A549 (cell line): ENCODE measurements around the gene COL7A1. TPM values are rescaled to one million over a fixed set of nuclear protein-coding genes. Genes with fewer than 3 reads are reported as not detected.
"Not testable (repeated sequence)": the region's sequence is repeated elsewhere in the genome, so short reads cannot be mapped to it uniquely, and the experiment has no call there.

Experiments used
- ATAC-seq, 2 experiments: fragments of 200-7000 bp in 1 of 2; fragments of >200 bp in 1 of 2; cut with Nextera tagmentation in 1 of 2; cut with Tn5 transposase in 1 of 2; 3 replicates each; pipeline versions ENCODE4 v1.8.0 to v1.9.1; 2018 to 2020; ENCODE audit warnings: mild to moderate bottlenecking in 1 of 2, moderate library complexity in 1 of 2
- CTCF ChIA-PET: fragments of 300-600 bp; sonication (Branson Sonifier 250); formaldehyde crosslinking; extraction: SDS; loops from one replicate; lab custom pipeline; 2021; ENCODE audit warnings: antibody characterized with exemption, inconsistent platforms; lab: Yijun Ruan, JAX
- POLR2A ChIA-PET: fragments of 350-600 bp; formaldehyde crosslinking; extraction: SDS; loops from one replicate; lab custom pipeline; 2021; ENCODE audit warnings: antibody characterized with exemption, inconsistent platforms; lab: Yijun Ruan, JAX
- DNase-seq, 2 experiments: peaks; one replicate each; pipeline versions ENCODE4 v3.0.0 to v3.0.0-alpha.2; 2011 to 2016; ENCODE audit warnings: low read depth in 1 of 2, low spot score in 1 of 2
- FAIRE-seq: peaks from 2 replicates; lab custom pipeline; 2011; peaks lifted over from hg19 to GRCh38; lab: Jason Lieb, UNC
- H3K27ac ChIP-seq, 2 experiments: fragments of >200 bp; sonication (Bioruptor Twin); formaldehyde crosslinking; 3 replicates each; pipeline ENCODE4 v1.5.1; 2016 to 2017
- H3K4me1 ChIP-seq: fragments of >200 bp; sonication (Bioruptor Twin); formaldehyde crosslinking; 3 replicates; pipeline ENCODE4 v1.6.1; 2016
- H3K4me2 ChIP-seq: fragments of >200 bp; sonication (Bioruptor Twin); formaldehyde crosslinking; 3 replicates; pipeline ENCODE4 v1.6.1; 2016
- H3K4me3 ChIP-seq: fragments of >200 bp; sonication (Bioruptor Twin); formaldehyde crosslinking; 3 replicates; pipeline ENCODE4 v1.5.1; 2016
- H3K9me3 ChIP-seq: fragments of >200 bp; sonication (Bioruptor Twin); formaldehyde crosslinking; 3 replicates; pipeline ENCODE4 v1.6.1; 2016
- CHD4 ChIP-seq: fragments of 200-600 bp; sonication (generic); IDR thresholded peaks from 2 replicates; pipeline ENCODE4 v1.6.1; 2016; ENCODE audit warnings: antibody characterized with exemption, mild to moderate bottlenecking, borderline replicate concordance
- ESRRA ChIP-seq: fragments of 150-350 bp; IDR thresholded peaks from 2 replicates; pipeline ENCODE4 v1.6.1; 2014; ENCODE audit warnings: mild to moderate bottlenecking, low read length, borderline replicate concordance
- FOSL2 ChIP-seq, 2 experiments: fragments of 450-650 bp in 1 of 2; fragments of >200 bp in 1 of 2; sonication (Bioruptor Twin) in 1 of 2; formaldehyde crosslinking; IDR thresholded peaks; 2 replicates each; pipeline versions ENCODE4 v1.5.0 to v1.6.1; 2016 to 2020; ENCODE audit warnings: mild to moderate bottlenecking in 1 of 2, moderate library complexity in 1 of 2
- JUNB ChIP-seq: fragments of >200 bp; sonication (Bioruptor Twin); formaldehyde crosslinking; IDR thresholded peaks from 2 replicates; pipeline ENCODE4 v1.6.1; 2016
- MAZ ChIP-seq: fragments of 150-350 bp; IDR thresholded peaks from 2 replicates; pipeline ENCODE4 v1.6.1; 2014; ENCODE audit warnings: antibody characterized with exemption, low read depth, low read length, borderline replicate concordance
- NFE2L2 ChIP-seq: fragments of 150-350 bp; conservative IDR thresholded peaks from 2 replicates; pipeline ENCODE4 v1.6.1; 2014; ENCODE audit warnings: low read length
- POLR2A ChIP-seq: IDR thresholded peaks from 2 replicates; pipeline ENCODE4 v1.6.1; 2012; ENCODE audit warnings: mild to moderate bottlenecking, low read length
- RAD21 ChIP-seq, 2 experiments: fragments of >200 bp in 1 of 2; sonication (Bioruptor Twin) in 1 of 2; formaldehyde crosslinking in 1 of 2; IDR thresholded peaks in 1 of 2; conservative IDR thresholded peaks in 1 of 2; 2 replicates in 1 of 2; 3 replicates in 1 of 2; pipeline ENCODE4 v1.6.1; 2012 to 2018; ENCODE audit warnings: inconsistent platforms in 1 of 2
- SMC3 ChIP-seq: fragments of >200 bp; sonication (Bioruptor Twin); formaldehyde crosslinking; IDR thresholded peaks from 3 replicates; pipeline ENCODE4 v1.6.1; 2018; ENCODE audit warnings: inconsistent platforms
- WGBS: methylation state at CpG from one replicate; pipeline ENCODE4 v1.1.6; 2017; ENCODE audit errors: missing lambda C conversion rate; 5-methylcytosine and 5-hydroxymethylcytosine counted together
- polyA plus RNA-seq, 4 experiments: library from polyadenylated mRNA; depleted of rRNA in 3 of 4; stranded (reverse); fragments of >200 nt; fragmentation: RNase III in 1 of 4; extraction: RNeasy Plus Mini Kit Qiagen cat#74134 plus additional on column Dnase treatment in 1 of 4; gene quantifications; 2 replicates in 3 of 4; 3 replicates in 1 of 4; pipeline ENCODE4 v1.2.3, GENCODE V29; 2011 to 2017
- TF ChIP-seq, protein P1 (sequence below): fragments of >200 bp; sonication (Bioruptor Twin); formaldehyde crosslinking; IDR thresholded peaks from 3 replicates; pipeline ENCODE4 v1.5.1; 2016

Gene COL7A1
- polyA plus RNA-seq, 2 of the 4 experiments (the other 2 are of a cell fraction), result 36.5 to 240 TPM

GRCh38 chr3:48552111-48552951, 42.8 kb downstream of the COL7A1 start:
- Histone ChIP-seq H3K4me2 (no peak overlapping the region), H3K4me3 (no peak overlapping the region), H3K4me1 (peaks cover 3% of the 10 kb centered on the region; the same call in 2 of the 3 replicates), H3K9me3 (no peaks in the 10 kb centered on the region), H3K27ac (no peak overlapping the region)
- ChIA-PET POLR2A (no interaction called here), CTCF (interaction anchor here (0.8 to 1.7 kb wide), 8 partner anchors 9 to 151 kb away, joined by 3 to 4 read pairs (median 3); partner anchors contain the start of gene SLC26A6)
- FAIRE-seq (no peak), ATAC-seq (no peak), DNase-seq (no peak)
- TF ChIP-seq POLR2A, result no peak
- no peak for TF ChIP-seq CHD4
- no peak for TF ChIP-seq NFE2L2
- no peak for TF ChIP-seq ESRRA
- TF ChIP-seq MAZ, result no peak
- TF ChIP-seq, protein P1, sequence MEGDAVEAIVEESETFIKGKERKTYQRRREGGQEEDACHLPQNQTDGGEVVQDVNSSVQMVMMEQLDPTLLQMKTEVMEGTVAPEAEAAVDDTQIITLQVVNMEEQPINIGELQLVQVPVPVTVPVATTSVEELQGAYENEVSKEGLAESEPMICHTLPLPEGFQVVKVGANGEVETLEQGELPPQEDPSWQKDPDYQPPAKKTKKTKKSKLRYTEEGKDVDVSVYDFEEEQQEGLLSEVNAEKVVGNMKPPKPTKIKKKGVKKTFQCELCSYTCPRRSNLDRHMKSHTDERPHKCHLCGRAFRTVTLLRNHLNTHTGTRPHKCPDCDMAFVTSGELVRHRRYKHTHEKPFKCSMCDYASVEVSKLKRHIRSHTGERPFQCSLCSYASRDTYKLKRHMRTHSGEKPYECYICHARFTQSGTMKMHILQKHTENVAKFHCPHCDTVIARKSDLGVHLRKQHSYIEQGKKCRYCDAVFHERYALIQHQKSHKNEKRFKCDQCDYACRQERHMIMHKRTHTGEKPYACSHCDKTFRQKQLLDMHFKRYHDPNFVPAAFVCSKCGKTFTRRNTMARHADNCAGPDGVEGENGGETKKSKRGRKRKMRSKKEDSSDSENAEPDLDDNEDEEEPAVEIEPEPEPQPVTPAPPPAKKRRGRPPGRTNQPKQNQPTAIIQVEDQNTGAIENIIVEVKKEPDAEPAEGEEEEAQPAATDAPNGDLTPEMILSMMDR, result no peak
- no peak for TF ChIP-seq FOSL2 (IDR thresholded peaks at IDR 0.05)
- TF ChIP-seq FOSL2 (CRISPR knock-in tag; IDR thresholded peaks at IDR 0.05), result no peak
- WGBS, result 83% methylated on average over 10 of the region's 14 CpGs

GRCh38 chr3:48551651-48552050, 43.5 kb downstream of the COL7A1 start:
- 87% methylated on average over 6 of the region's 7 CpGs for WGBS
- H3K27ac ChIP-seq, H3K9me3 ChIP-seq, FAIRE-seq, H3K4me3 ChIP-seq, ATAC-seq, H3K4me2 ChIP-seq, H3K4me1 ChIP-seq, POLR2A ChIA-PET, DNase-seq: not testable (repeated sequence)
- CTCF ChIA-PET, result interaction anchor here (1.0 to 1.5 kb wide), 4 partner anchors 10 to 87 kb away, joined by 3 read pairs; no protein-coding TSS in a partner anchor

GRCh38 chr3:48548729-48549705, 46.1 kb downstream of the COL7A1 start:
- H3K4me3 ChIP-seq, result no peak overlapping the region
- POLR2A ChIA-PET, result no interaction called here
- DNase-seq (peak in 1 of 2 experiments; percentile 69), ATAC-seq (peak; percentile 45 to 90), FAIRE-seq (no peak)
- no peaks in the 10 kb centered on the region for H3K9me3 ChIP-seq
- no peaks in the 10 kb centered on the region for H3K4me1 ChIP-seq
- TF ChIP-seq JUNB (no peak), RAD21 (conservative IDR thresholded peaks at IDR 0.05 in 1 of 2, IDR thresholded peaks at IDR 0.05 in 1 of 2) (peak; percentile 76 to 87), SMC3 (peak; percentile 83)
- TF ChIP-seq, protein P1, result peak; percentile 74
- no peak overlapping the region for H3K4me2 ChIP-seq
- CTCF ChIA-PET, result interaction anchor here (0.6 to 3.8 kb wide), 29 partner anchors 8 to 316 kb away, joined by 3 to 39 read pairs (median 5); partner anchors contain the start of genes ATRIP, CCDC51, SLC26A6 and TMA7
- H3K27ac ChIP-seq, result 0 out of 6 replicates have a peak overlapping the region, but pooled peaks of 1 of the 2 experiments have one; percentile 48
- 63% methylated on average over 8 of the region's 10 CpGs for WGBS
